ENCODE results near the gene CTNNA2.

Gene CTNNA2

GRCh38 chr2:80377071-80377470 lies 864.2 kb downstream of the CTNNA2 start:
- DNase-seq (ENCODE audit: low read depth, low spot score) = no peak

- no peak for DNase-seq (ENCODE audit: low read depth, low spot score)
Observed at GRCh38 chr2:80380736-80381135, 867.9 kb downstream of the CTNNA2 start.

GRCh38 chr2:80381666-80382065 lies 868.8 kb downstream of the CTNNA2 start:
- DNase-seq (ENCODE audit: low read depth, low spot score) = no peak

GRCh38 chr2:80392441-80392840 lies 879.6 kb downstream of the CTNNA2 start:
- no peak for DNase-seq (ENCODE audit: low read depth, low spot score)

GRCh38 chr2:80393991-80394390 lies 881.1 kb downstream of the CTNNA2 start:
- no peak for DNase-seq (ENCODE audit: low read depth, low spot score)

- no peak for DNase-seq (ENCODE audit: low read depth, low spot score)
Observed at GRCh38 chr2:80395251-80395650, 882.4 kb downstream of the CTNNA2 start.

- DNase-seq (ENCODE audit: low read depth, low spot score) = no peak
Observed at GRCh38 chr2:80396276-80396675, 883.4 kb downstream of the CTNNA2 start.

- DNase-seq (ENCODE audit: low read depth, low spot score) = no peak
Observed at GRCh38 chr2:80403081-80403480, 890.2 kb downstream of the CTNNA2 start.

GRCh38 chr2:80407377-80407776 lies 894.5 kb downstream of the CTNNA2 start:
- DNase-seq (ENCODE audit: low read depth, low spot score) = no peak

- DNase-seq (ENCODE audit: low read depth, low spot score) = no peak
Observed at GRCh38 chr2:80410346-80410745, 897.5 kb downstream of the CTNNA2 start.

GRCh38 chr2:80413136-80413535 lies 900.3 kb downstream of the CTNNA2 start:
- DNase-seq (ENCODE audit: low read depth, low spot score) = no peak

GRCh38 chr2:80417737-80418136 lies 904.9 kb downstream of the CTNNA2 start:
- no peak for DNase-seq (ENCODE audit: low read depth, low spot score)

GRCh38 chr2:80420530-80421208 lies 907.8 kb downstream of the CTNNA2 start:
- DNase-seq (ENCODE audit: low read depth, low spot score) = no peak

GRCh38 chr2:80429251-80429650 lies 916.4 kb downstream of the CTNNA2 start:
- DNase-seq (ENCODE audit: low read depth, low spot score) = no peak

GRCh38 chr2:80437959-80438358 lies 925.1 kb downstream of the CTNNA2 start:
- DNase-seq (ENCODE audit: low read depth, low spot score) = no peak

GRCh38 chr2:80438686-80439085 lies 925.8 kb downstream of the CTNNA2 start:
- no peak for DNase-seq (ENCODE audit: low read depth, low spot score)

GRCh38 chr2:80454628-80455027 lies 941.8 kb downstream of the CTNNA2 start:
- DNase-seq (ENCODE audit: low read depth, low spot score) = no peak

- DNase-seq (ENCODE audit: low read depth, low spot score) = no peak
Observed at GRCh38 chr2:80459028-80459427, 946.2 kb downstream of the CTNNA2 start.

- no peak for DNase-seq (ENCODE audit: low read depth, low spot score)
Observed at GRCh38 chr2:80461505-80462197, 948.8 kb downstream of the CTNNA2 start.

GRCh38 chr2:80462654-80463053 lies 949.8 kb downstream of the CTNNA2 start:
- DNase-seq (ENCODE audit: low read depth, low spot score) = no peak

- DNase-seq (ENCODE audit: low read depth, low spot score) = no peak
Observed at GRCh38 chr2:80464275-80464674, 951.4 kb downstream of the CTNNA2 start.

GRCh38 chr2:80467262-80467811 lies 954.5 kb downstream of the CTNNA2 start:
- DNase-seq (ENCODE audit: low read depth, low spot score) = no peak

GRCh38 chr2:80469428-80469827 lies 956.6 kb downstream of the CTNNA2 start:
- no peak for DNase-seq (ENCODE audit: low read depth, low spot score)

All from activated naive CD8-positive, alpha-beta T cell treated with anti-CD3 and anti-CD28 coated beads, Interleukin-2, amount 50 U/mL, for 16 hours (primary cell).